IPS-20b (cell line): ENCODE results near the gene COTL1.
A peak's percentile ranks its signal among the peaks of the same experiment; 100 is the strongest.

Source experiments
- H3K27ac ChIP-seq: one replicate; pipeline ENCODE4 v1.5.1; 2013; ENCODE audit warnings: low read length
- H3K27me3 ChIP-seq: 2 replicates; pipeline ENCODE4 v1.6.1; 2013; ENCODE audit warnings: mild to moderate bottlenecking, low read length, inconsistent platforms; ENCODE audit not compliant: insufficient read depth
- H3K36me3 ChIP-seq: 2 replicates; pipeline ENCODE4 v1.6.1; 2013; ENCODE audit warnings: low read depth, mild to moderate bottlenecking, inconsistent platforms, low read length, moderate library complexity; ENCODE audit not compliant: insufficient read depth
- H3K4me1 ChIP-seq: 2 replicates; pipeline ENCODE4 v1.6.1; 2013; ENCODE audit warnings: mild to moderate bottlenecking, control low read depth, inconsistent platforms, low read length, moderate library complexity; ENCODE audit not compliant: insufficient read depth
- H3K4me3 ChIP-seq: 2 replicates; pipeline ENCODE4 v1.5.1; 2013; ENCODE audit warnings: mild to moderate bottlenecking, low read length, inconsistent platforms
- H3K9ac ChIP-seq: 2 replicates; pipeline ENCODE4 v1.6.1; 2013; ENCODE audit warnings: low read depth, mild to moderate bottlenecking, inconsistent platforms, low read length, moderate library complexity
- H3K9me3 ChIP-seq: 2 replicates; pipeline ENCODE4 v1.6.1; 2013; ENCODE audit warnings: mild to moderate bottlenecking, low read depth, low read length, inconsistent platforms; ENCODE audit not compliant: insufficient read depth

The COTL1 gene

GRCh38 chr16:84654998-84655397 lies 37.1 kb upstream of the COTL1 start:
- H3K9ac ChIP-seq, result no peak overlapping the region
- peaks cover 49% of the 10 kb centered on the region for H3K36me3 ChIP-seq
- H3K27me3 ChIP-seq, result 0 out of 2 replicates have a peak, but pooled peaks cover 4% of the 10 kb centered on the region
- no peaks in the 10 kb centered on the region for H3K9me3 ChIP-seq
- H3K27ac ChIP-seq, result no peak overlapping the region
- no peak overlapping the region for H3K4me3 ChIP-seq
- no peaks in the 10 kb centered on the region for H3K4me1 ChIP-seq

DNA sequence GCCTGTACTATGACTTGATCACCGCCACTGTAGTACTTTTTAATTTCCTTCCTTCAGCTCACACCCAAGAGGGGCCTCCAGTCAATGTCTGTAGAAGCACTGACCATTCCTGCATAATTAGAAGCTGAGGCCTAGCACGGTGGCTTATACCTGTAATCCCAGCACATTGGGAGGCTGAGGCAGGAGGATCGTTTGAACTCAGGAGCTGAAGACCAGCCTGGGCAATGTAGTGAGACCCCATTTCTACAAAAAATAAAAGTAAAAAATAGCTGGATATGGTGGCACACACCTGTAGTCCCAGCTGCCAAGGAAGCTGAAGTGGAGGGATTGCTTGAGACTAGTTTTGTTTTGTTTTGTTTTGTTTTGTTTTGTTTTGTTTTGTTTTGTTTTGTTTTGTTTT lies 36.4 kb upstream of the COTL1 start:
- Histone ChIP-seq H3K4me3 (no peak overlapping the region), H3K36me3 (peaks cover 42% of the 10 kb centered on the region), H3K27ac (no peak overlapping the region), H3K9ac (no peak overlapping the region), H3K4me1 (no peaks in the 10 kb centered on the region), H3K27me3 (peaks cover 10% of the 10 kb centered on the region), H3K9me3 (no peaks in the 10 kb centered on the region)

DNA sequence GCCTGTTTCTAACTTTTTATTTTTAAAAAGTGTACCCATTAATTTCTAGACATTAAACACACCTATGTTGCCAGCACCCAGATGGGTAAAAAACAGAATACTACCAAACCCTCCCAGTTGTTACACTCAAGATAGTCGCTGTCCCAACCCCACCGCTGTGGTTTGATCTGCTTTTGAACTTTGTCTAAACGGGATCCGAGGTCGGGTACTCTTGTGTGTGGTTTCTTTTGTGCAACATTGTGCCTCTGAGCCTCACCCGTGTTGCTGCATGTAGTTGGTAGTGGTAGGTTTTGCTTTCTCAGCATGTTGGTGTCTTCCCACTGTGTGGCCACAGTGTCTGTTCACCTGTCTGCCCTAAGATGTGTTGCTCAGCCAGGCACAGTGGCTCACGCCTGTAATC lies 34.7 kb upstream of the COTL1 start:
- Histone ChIP-seq H3K4me3 (no peak overlapping the region), H3K9me3 (no peaks in the 10 kb centered on the region), H3K27me3 (peaks cover 19% of the 10 kb centered on the region), H3K9ac (no peak overlapping the region), H3K4me1 (no peaks in the 10 kb centered on the region), H3K36me3 (peaks cover 28% of the 10 kb centered on the region), H3K27ac (no peak overlapping the region)

GRCh38 chr16:84650062-84650991 lies 32.4 kb upstream of the COTL1 start:
- H3K27ac ChIP-seq, result no peak overlapping the region
- no peak overlapping the region for H3K9ac ChIP-seq
- H3K27me3 ChIP-seq, result peaks cover 23% of the 10 kb centered on the region

GRCh38 chr16:84649511-84649861 lies 31.6 kb upstream of the COTL1 start:
- peaks cover 19% of the 10 kb centered on the region for H3K36me3 ChIP-seq
- H3K9ac ChIP-seq, result no peak overlapping the region
- H3K9me3 ChIP-seq, result no peaks in the 10 kb centered on the region
- H3K27ac ChIP-seq, result no peak overlapping the region
- no peaks in the 10 kb centered on the region for H3K4me1 ChIP-seq
- H3K4me3 ChIP-seq, result peak overlapping the region; percentile 68
- peaks cover 23% of the 10 kb centered on the region for H3K27me3 ChIP-seq

More at GRCh38 chr16:84650062-84650991, 32.4 kb upstream of the COTL1 start:
- Histone ChIP-seq H3K36me3 (peaks cover 19% of the 10 kb centered on the region), H3K9me3 (no peaks in the 10 kb centered on the region), H3K4me3 (no peak overlapping the region), H3K4me1 (no peaks in the 10 kb centered on the region)

DNA sequence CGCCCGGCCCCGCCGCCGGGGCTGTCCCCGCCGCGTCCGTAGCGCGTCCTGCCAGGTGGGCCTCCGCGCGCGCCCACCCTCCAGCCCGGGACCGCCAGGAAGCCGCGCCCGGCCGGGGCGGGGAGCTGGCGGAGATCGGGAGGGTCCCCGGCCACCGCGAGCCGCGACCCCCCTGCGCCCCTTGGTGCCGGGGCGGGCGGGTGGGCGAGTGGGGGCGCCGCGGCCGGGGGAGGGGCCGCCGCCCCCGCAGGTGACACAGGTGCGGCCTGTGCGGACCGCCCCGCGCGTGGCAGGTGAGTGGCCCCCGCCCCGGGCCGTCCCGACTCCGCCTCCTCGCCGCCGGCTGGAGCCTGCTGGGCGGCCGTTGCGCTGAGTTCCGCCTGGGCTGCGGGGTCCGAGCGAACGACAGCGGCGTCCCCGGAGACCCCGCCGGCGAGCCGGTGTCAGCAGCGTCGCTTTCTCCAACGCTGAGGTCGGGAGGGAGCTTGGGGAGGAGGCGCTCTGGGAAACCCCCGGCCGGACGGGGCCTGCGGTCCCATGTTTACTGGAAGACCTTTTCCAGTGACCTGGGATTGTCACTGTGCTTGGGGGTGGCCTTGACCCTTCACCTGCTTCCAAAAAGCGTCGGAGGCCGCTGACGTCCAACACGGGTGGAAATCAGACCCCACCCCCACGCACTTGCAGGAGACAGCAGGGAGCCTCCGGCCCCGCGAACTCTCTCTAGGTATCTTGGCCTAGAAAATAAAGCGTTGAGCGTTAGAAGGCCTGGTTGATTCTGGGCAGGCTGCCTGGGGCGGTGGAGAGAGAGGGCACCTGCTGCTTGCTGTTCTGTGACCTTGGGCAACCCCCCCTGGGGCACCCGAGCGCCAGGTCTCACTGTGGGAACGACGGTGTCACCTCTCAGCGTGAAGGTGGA lies 31.0 kb upstream of the COTL1 start:
- Histone ChIP-seq H3K4me3 (peak overlapping the region; percentile 68), H3K27ac (no peak overlapping the region), H3K4me1 (no peaks in the 10 kb centered on the region), H3K9ac (peak overlapping the region; percentile 16; the same call in 1 of the 2 replicates), H3K27me3 (peaks cover 23% of the 10 kb centered on the region), H3K36me3 (peaks cover 19% of the 10 kb centered on the region), H3K9me3 (no peaks in the 10 kb centered on the region)

DNA sequence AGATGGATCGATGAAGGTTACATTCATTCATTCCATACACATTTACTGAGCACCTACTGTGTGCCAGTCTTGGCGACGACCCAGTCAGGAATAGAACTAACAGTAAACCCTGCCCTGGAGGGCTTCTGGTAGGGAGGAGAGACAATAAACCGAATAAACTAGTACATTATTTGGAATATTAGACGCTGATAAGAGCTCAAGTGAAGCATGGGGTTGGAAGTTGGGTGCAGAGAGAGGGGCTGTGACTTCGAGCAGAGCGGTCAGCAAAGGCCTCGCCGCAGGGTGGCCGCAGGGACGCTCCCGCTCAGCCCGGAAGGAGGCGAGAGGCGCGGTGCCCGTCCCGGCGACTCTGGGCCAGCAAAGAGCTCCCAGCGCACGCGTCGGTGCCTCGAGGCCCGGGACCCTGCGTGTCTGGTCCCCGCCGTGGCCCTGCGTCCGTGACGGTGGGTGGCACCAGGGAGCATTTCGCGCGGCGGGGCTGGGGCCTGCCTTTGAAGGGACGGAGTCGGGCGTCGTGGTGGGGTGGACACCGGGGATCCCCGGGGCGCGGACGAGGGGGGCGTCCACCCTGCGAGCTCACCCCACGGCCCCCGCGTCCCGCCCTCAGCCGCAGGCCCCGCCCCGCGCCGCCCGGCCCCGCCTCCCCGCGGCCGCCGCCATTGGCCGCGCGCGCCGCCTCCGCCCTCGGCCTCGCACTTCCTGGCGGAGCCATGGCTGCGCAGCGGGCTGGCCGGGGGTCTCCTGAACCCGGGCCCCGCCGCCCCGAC lies 30.1 kb upstream of the COTL1 start, which contains the start of gene KLHL36:
Gene KLHL36 (plus strand): TSS at position 684 of the 767 bp plus-strand sequence. CDS start 2,357 bp downstream, outside the sequence.
- Histone ChIP-seq H3K9ac (peak within 1 kb of the TSS; percentile 16; the same call in 1 of the 2 replicates), H3K27ac (no peak within 1 kb of the TSS)

GRCh38 chr16:84643674-84644073 lies 25.8 kb upstream of the COTL1 start:
- H3K4me1 ChIP-seq, result no peaks in the 10 kb centered on the region; the same call in 1 of the 2 replicates

More for the DNA sequence above, 30.1 kb upstream of the COTL1 start, which contains the start of gene KLHL36:
- no peaks in the 10 kb centered on the region for H3K9me3 ChIP-seq
- peak within 1 kb of the TSS; percentile 68 for H3K4me3 ChIP-seq
- H3K36me3 ChIP-seq, result peaks cover 15% of the 10 kb centered on the region
- H3K4me1 ChIP-seq, result no peaks in the 10 kb centered on the region
- peaks cover 23% of the 10 kb centered on the region for H3K27me3 ChIP-seq

DNA sequence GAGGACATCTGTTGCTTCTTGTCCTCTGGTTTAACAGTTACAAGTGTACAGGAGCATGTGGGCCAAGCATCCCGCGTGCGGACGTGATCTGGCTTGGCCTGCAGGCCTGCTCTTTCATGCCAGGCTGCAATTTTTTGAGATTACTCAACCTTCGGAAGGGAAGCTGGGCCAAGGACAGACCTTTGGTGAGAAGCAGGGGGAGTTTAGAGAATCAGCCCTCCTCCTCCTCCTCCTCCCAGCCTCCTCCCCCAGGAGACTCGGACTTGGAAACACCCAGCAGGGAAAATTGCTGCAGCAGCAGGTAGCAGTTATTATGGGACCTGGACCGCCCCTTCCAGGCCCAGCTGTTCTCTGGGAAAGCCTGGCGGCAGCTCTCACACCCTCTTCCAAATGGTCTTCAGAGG lies 25.3 kb upstream of the COTL1 start:
- H3K27ac ChIP-seq, result no peak overlapping the region
- no peaks in the 10 kb centered on the region for H3K36me3 ChIP-seq
- peaks cover 9% of the 10 kb centered on the region for H3K27me3 ChIP-seq
- no peak overlapping the region for H3K9ac ChIP-seq
- no peaks in the 10 kb centered on the region; the same call in 1 of the 2 replicates for H3K4me1 ChIP-seq
- no peak overlapping the region for H3K4me3 ChIP-seq
- H3K9me3 ChIP-seq, result no peaks in the 10 kb centered on the region

More at GRCh38 chr16:84643674-84644073, 25.8 kb upstream of the COTL1 start:
- Histone ChIP-seq H3K9ac (no peak overlapping the region), H3K27me3 (peaks cover 9% of the 10 kb centered on the region), H3K9me3 (no peaks in the 10 kb centered on the region), H3K36me3 (no peaks in the 10 kb centered on the region), H3K4me3 (no peak overlapping the region), H3K27ac (no peak overlapping the region)

DNA sequence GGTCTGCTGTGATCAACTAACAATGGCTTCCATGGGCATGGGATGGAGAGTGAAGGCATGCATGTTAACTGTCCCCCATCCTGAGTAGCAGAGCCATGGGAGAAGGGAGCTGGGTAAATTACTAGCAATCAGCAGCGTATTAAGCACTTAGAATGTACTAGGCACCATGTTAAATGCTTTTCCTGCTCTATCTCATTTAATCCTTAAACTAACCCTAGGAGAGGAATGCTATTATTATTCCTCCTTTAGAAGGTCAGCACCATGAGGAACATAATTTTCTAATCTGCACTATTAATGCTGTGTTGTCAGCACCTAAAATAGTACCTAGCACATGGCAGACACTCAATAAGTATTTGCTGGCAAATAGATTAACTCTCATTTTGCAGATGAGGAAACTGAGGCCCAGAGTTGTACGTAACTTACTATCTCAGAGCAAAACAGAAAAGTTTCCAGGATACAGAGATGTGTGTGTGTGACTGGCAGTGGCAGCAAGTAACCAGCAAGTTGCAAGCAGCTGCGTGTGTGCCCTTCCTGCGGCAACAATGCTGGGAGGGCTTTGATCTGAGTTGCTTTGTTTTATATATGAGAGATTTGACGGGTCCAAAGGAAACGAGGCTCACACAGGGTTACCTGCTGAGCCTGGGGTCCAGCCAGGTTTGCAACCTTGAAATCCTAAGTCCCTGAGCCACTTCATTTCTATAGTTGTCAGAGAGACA lies 23.9 kb upstream of the COTL1 start:
- no peaks in the 10 kb centered on the region; the same call in 1 of the 2 replicates for H3K4me1 ChIP-seq
- no peak overlapping the region for H3K9ac ChIP-seq
- H3K36me3 ChIP-seq, result no peaks in the 10 kb centered on the region
- H3K9me3 ChIP-seq, result no peaks in the 10 kb centered on the region
- no peaks in the 10 kb centered on the region for H3K27me3 ChIP-seq
- H3K27ac ChIP-seq, result no peak overlapping the region
- no peak overlapping the region for H3K4me3 ChIP-seq
